ENCODE measurements around the gene PAQR5.
"Not testable (repeated sequence)": the region's sequence is repeated elsewhere in the genome, so short reads cannot be mapped to it uniquely, and the experiment has no call there.

PAQR5 gene

GRCh38 chr15:69434238-69434637, 135.5 kb downstream of the PAQR5 start:
- no peak for DNase-seq

GRCh38 chr15:69434679-69435078, 136.0 kb downstream of the PAQR5 start:
- DNase-seq, result no peak

GRCh38 chr15:69435985-69436384, 137.3 kb downstream of the PAQR5 start:
- DNase-seq, result no peak

- DNase-seq, result no peak
Measured at GRCh38 chr15:69436951-69437350, 138.2 kb downstream of the PAQR5 start.

GRCh38 chr15:69439623-69440022, 140.9 kb downstream of the PAQR5 start:
- no peak for DNase-seq

GRCh38 chr15:69443032-69443611, 144.4 kb downstream of the PAQR5 start:
- no peak for DNase-seq

GRCh38 chr15:69444686-69445085, 146.0 kb downstream of the PAQR5 start:
- DNase-seq, result no peak

GRCh38 chr15:69446953-69447352, 148.2 kb downstream of the PAQR5 start:
- DNase-seq, result no peak

- not testable (repeated sequence) for DNase-seq
Measured at GRCh38 chr15:69450221-69450620, 151.5 kb downstream of the PAQR5 start.

- no peak for DNase-seq
Measured at GRCh38 chr15:69450968-69451695, 152.4 kb downstream of the PAQR5 start.

GRCh38 chr15:69451951-69452691, 153.4 kb downstream of the PAQR5 start:
- DNase-seq, result no peak

- peak; percentile 93 for DNase-seq
Measured at GRCh38 chr15:69452692-69453521, 154.2 kb downstream of the PAQR5 start, which contains the start of gene RPLP1. Gene RPLP1, plus strand, starts transcription at chr15:69452818. Its CDS starts 131 bp downstream, at chr15:69452949.

GRCh38 chr15:69454953-69455352, 156.2 kb downstream of the PAQR5 start:
- no peak for DNase-seq

GRCh38 chr15:69456208-69457166, 157.8 kb downstream of the PAQR5 start:
- no peak for DNase-seq
